LNCaP clone FGC (cell line): ENCODE results near the gene RELN.

Experiments used
- DNase-seq: peaks from one replicate; pipeline ENCODE4 v3.0.0-alpha.2; 2011; ENCODE audit warnings: low read depth
- H3K4me3 ChIP-seq: 2 replicates; pipeline ENCODE4 v1.5.1; 2011; ENCODE audit warnings: mild to moderate bottlenecking, low read depth, low read length, control low read depth
- TF ChIP-seq, protein P1 (sequence below): IDR thresholded peaks from 2 replicates; pipeline ENCODE4 v1.5.1; 2012; ENCODE audit warnings: mild to moderate bottlenecking; ENCODE audit not compliant: control insufficient read depth, insufficient read depth; ENCODE audit errors: extremely low read depth

The RELN gene

DNA sequence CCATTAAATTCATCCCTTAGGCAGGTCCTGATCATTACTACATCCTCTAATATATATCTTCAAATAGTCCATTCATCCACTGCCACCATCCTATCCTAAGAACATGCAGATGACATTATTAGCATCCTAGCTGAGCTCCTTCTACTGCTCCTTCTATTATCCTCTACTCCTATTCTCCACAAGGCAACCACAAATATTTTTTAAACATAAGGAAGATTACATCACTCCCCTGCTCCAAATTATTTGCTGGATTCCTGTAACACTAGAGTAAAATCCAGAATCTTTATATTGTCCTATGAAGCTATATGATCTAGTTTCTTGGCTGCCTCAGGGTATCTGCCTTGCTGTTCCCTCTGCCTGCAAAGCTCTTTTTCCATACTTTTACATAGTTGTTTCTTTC lies 367.2 kb downstream of the RELN start:
- DNase-seq = no peak
- H3K4me3 ChIP-seq = no peak overlapping the region
- TF ChIP-seq, protein P1, sequence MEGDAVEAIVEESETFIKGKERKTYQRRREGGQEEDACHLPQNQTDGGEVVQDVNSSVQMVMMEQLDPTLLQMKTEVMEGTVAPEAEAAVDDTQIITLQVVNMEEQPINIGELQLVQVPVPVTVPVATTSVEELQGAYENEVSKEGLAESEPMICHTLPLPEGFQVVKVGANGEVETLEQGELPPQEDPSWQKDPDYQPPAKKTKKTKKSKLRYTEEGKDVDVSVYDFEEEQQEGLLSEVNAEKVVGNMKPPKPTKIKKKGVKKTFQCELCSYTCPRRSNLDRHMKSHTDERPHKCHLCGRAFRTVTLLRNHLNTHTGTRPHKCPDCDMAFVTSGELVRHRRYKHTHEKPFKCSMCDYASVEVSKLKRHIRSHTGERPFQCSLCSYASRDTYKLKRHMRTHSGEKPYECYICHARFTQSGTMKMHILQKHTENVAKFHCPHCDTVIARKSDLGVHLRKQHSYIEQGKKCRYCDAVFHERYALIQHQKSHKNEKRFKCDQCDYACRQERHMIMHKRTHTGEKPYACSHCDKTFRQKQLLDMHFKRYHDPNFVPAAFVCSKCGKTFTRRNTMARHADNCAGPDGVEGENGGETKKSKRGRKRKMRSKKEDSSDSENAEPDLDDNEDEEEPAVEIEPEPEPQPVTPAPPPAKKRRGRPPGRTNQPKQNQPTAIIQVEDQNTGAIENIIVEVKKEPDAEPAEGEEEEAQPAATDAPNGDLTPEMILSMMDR = no peak

DNA sequence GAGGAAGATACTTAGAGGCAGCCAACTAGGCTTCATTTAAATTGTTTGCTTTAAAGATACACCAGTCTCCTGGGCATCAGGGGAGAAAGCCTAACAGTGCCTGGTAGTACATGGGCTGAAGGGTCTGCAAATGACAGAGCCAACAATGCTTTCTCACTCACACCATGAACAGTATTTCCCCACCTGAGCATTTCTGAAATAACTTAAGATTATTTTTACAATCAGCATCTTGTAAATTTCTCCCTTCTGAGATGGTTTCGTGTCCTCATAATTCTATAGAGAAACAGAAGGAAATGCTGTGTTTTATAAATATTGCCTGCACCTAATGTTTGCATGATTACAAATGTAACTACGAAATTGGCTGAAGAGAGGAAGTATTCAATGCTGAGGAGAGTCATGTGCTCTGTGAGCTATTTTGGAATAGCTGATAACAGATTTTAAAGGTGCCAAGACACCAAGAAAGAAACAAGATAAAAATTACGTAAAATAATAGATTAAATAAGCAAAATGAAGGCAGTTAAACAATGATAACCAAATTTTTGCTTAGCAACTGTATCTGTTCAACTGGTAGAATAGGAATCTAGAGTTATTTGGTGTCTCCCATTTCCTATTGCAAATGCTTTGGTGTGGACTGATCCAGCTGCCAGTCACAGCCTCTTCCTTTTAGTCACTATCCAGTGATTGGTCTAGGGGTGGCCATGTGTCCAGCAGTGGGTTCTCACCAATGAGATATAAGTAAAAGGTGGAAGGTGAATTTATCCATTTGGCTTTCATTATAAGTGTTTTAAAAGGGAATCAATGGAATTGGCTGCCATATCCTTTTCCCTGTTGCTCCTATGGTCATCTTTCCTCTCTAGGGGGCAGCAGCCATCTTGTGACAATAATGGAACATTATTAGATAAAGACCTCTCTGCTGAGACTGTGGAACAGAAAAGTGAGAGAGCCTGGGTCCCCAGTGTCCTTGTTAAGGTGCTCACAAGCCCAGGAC lies 375.5 kb downstream of the RELN start:
- H3K4me3 ChIP-seq = no peak overlapping the region
- no peak for DNase-seq
- TF ChIP-seq, protein P1 = no peak

DNA sequence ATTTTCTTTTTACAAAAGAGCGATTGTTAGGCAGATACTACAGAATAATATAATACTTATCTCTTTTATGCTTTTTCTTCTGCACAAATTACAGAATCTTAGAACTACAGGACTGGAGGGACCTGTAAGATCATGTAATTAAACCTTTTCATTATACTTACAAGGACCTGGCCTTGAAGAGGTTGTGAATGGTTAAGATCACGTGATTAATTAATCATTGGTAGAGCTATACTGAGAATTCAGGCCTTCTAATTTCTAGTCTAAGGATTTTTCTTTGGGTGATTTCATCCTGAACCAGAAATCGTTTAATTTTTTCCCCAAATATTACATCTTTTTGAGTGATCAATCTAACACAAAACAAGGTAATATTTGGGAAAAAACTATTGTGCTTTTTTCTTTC lies 379.7 kb downstream of the RELN start:
- no peak for DNase-seq
- no peak overlapping the region for H3K4me3 ChIP-seq
- TF ChIP-seq, protein P1 = no peak

DNA sequence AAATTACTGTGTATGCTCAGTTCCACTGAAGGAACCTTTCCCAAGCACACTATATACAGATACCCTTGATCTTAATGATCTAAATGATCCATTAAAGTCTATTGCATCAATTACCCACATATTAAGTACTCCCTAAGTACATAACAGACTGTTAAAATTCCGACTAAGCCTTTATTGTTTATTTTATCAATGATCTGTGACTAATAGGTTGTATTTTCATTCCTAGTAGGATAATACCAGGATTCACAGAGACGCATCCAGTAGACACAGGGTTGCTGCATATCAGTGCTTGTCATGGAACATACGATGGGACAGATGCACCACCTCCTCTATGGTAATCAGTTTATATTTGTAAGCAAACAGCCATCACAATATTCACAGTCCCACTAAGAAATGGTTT lies 383.8 kb downstream of the RELN start:
- TF ChIP-seq, protein P1 = no peak
- DNase-seq = no peak
- H3K4me3 ChIP-seq = no peak overlapping the region

DNA sequence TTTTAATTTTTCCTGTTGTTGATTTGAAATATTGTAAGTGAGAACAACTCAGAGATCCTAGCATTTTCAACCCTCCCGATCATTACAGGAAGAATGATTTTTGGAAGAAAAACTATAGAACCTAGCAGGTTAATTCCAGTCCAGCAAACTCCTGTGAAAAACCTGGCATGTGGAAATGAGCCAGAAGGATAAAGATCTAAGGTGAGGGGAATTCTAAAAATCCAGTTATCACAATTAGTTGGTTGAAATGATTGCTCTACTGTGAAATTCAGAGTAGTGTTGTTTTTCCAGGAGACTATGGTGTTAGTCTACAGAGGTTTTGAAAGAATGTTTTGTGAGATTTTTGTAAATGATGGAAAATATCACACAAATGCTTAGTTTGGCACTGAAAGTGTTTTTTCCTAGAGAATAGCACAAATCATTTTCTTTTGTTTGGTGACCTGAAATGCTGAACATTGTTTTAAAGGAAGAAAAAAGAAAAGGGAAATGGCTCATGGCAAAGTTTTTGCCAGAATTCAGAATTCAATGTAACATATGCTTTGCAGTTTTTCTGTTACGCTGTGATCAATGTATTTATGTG lies 391.0 kb downstream of the RELN start:
- H3K4me3 ChIP-seq = no peak overlapping the region
- TF ChIP-seq, protein P1 = no peak
- no peak for DNase-seq

DNA sequence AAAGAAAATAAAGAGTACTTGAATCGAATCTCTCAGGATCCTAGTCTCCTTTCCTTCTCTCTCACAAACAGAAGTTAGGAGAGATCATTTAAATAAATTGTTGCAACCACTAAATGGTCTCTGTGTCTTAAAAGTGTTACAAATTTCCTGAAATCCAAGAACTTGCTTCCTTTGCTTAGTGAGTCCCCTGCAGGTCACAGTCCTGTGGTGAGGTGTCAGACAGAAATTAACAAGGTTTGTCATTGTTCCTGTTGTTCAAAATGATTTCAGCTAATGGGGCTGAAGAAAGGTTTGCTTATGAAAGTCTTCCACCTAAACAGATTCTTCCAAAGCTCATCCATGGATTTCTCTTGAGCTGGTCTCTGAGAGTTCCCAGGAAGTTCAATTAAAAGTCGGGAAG lies 391.9 kb downstream of the RELN start:
- no peak overlapping the region for H3K4me3 ChIP-seq
- TF ChIP-seq, protein P1 = no peak
- DNase-seq = no peak
